Measurements from ENCODE around the gene NR3C2. TPM values are rescaled to one million over a fixed set of nuclear protein-coding genes. Genes with fewer than 3 reads are reported as not detected.

The NR3C2 gene
- total RNA-seq, 1 donor from 2014 or later, result 2.5 TPM

- peaks cover 3% of the 10 kb centered on the region for H3K36me3 Mint-ChIP-seq (ENCODE audit: low read depth, unreplicated experiment)
- DNase-seq (ENCODE audit: low read depth), result no peak
- H3K4me1 Mint-ChIP-seq (ENCODE audit: low read depth, unreplicated experiment), result peaks cover 22% of the 10 kb centered on the region
- H3K79me2 ChIP-seq (ENCODE audit: insufficient read depth, low read length), result no peaks in the 10 kb centered on the region
- no peak overlapping the region for H3K4me3 Mint-ChIP-seq (ENCODE audit: unreplicated experiment)
- H3K4me3 ChIP-seq (ENCODE audit: insufficient read depth, low read depth, low read length), result no peak overlapping the region
- no peak for FAIRE-seq
- H3K27me3 ChIP-seq (ENCODE audit: insufficient read depth, low read length), result no peaks in the 10 kb centered on the region
- H3K27ac ChIP-seq (ENCODE audit: low read depth, low read length), result no peak overlapping the region
- H3K4me2 ChIP-seq (ENCODE audit: low read length), result no peak overlapping the region
- no peaks in the 10 kb centered on the region for H3K27me3 Mint-ChIP-seq (ENCODE audit: low read depth, unreplicated experiment)
- TF ChIP-seq, protein P1, sequence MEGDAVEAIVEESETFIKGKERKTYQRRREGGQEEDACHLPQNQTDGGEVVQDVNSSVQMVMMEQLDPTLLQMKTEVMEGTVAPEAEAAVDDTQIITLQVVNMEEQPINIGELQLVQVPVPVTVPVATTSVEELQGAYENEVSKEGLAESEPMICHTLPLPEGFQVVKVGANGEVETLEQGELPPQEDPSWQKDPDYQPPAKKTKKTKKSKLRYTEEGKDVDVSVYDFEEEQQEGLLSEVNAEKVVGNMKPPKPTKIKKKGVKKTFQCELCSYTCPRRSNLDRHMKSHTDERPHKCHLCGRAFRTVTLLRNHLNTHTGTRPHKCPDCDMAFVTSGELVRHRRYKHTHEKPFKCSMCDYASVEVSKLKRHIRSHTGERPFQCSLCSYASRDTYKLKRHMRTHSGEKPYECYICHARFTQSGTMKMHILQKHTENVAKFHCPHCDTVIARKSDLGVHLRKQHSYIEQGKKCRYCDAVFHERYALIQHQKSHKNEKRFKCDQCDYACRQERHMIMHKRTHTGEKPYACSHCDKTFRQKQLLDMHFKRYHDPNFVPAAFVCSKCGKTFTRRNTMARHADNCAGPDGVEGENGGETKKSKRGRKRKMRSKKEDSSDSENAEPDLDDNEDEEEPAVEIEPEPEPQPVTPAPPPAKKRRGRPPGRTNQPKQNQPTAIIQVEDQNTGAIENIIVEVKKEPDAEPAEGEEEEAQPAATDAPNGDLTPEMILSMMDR (IDR thresholded peaks at IDR 0.05; ENCODE audit: insufficient read depth, low read depth, low read length), result no peak
- TF ChIP-seq EZH2 (IDR thresholded peaks at IDR 0.05; ENCODE audit: insufficient read depth, low read length), result no peak
- H3K4me1 ChIP-seq (ENCODE audit: insufficient read depth, low read length), result peaks cover 12% of the 10 kb centered on the region
- H3K27ac Mint-ChIP-seq (ENCODE audit: unreplicated experiment), result no peak overlapping the region
- H2AFZ ChIP-seq (ENCODE audit: low read depth, low read length), result no peak overlapping the region
- H4K20me1 ChIP-seq (ENCODE audit: insufficient read depth, low read length), result no peaks in the 10 kb centered on the region
- H3K9ac ChIP-seq (ENCODE audit: low read length), result no peak overlapping the region
- no peaks in the 10 kb centered on the region for H3K36me3 ChIP-seq (ENCODE audit: insufficient read depth, low read length)
- peaks cover 15% of the 10 kb centered on the region for H3K9me3 Mint-ChIP-seq (ENCODE audit: unreplicated experiment)
- no peaks in the 10 kb centered on the region for H3K9me3 ChIP-seq (ENCODE audit: insufficient read depth, low read depth, low read length)
Measured at GRCh38 chr4:148110169-148110568, 332.0 kb downstream of the NR3C2 start.

DNA sequence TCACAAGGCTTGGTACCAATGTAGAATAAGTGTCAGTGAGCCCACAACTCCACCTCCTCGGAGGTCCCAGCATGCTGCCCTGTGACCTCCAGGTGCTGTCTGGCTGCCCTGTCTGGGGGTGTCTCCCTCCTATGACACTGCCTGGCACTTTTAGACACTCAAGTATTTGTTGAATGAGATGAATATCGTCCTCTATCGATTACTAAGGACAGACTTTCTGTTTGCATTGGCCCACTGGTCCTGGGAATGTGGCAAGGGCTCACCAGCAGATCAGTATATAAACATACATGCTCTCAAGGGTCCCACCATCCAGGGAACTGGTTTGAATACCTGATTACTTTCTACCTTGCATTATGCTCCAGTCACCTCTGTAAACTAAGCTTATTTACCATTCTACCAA lies 333.0 kb downstream of the NR3C2 start:
- no peak overlapping the region for H3K9ac ChIP-seq (ENCODE audit: low read length)

DNA sequence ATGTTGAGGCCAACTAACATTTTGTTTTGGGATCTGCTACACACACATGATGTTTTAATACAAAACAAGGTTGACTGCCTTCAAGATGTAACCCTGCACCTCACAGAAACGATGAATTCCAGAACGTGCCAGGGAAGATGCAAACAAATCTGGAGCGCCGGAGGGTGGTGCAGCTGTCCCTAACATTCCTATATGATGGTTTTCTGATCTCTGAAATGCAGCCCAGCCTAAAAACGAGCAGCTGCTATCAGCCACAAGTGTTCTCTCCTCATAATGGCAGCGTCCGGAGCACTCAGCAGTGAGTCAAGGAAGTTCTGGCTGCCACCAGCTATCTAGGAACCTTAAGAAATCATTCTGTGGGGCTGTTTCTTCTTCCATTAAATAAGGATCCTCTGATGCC lies 333.4 kb downstream of the NR3C2 start:
- Histone ChIP-seq H3K79me2 (ENCODE audit: insufficient read depth, low read length) (no peaks in the 10 kb centered on the region), H3K4me2 (ENCODE audit: low read length) (no peak overlapping the region), H3K27me3 (ENCODE audit: insufficient read depth, low read length) (no peaks in the 10 kb centered on the region), H3K27ac (ENCODE audit: low read depth, low read length) (no peak overlapping the region), H4K20me1 (ENCODE audit: insufficient read depth, low read length) (no peaks in the 10 kb centered on the region), H2AFZ (ENCODE audit: low read depth, low read length) (no peak overlapping the region), H3K4me1 (ENCODE audit: insufficient read depth, low read length) (peaks cover 12% of the 10 kb centered on the region), H3K9ac (ENCODE audit: low read length) (no peak overlapping the region), H3K36me3 (ENCODE audit: insufficient read depth, low read length) (no peaks in the 10 kb centered on the region), H3K4me3 (ENCODE audit: insufficient read depth, low read depth, low read length) (no peak overlapping the region), H3K9me3 (ENCODE audit: insufficient read depth, low read depth, low read length) (no peaks in the 10 kb centered on the region)
- peaks cover 20% of the 10 kb centered on the region for H3K4me1 Mint-ChIP-seq (ENCODE audit: low read depth, unreplicated experiment)
- no peak for FAIRE-seq
- H3K27me3 Mint-ChIP-seq (ENCODE audit: low read depth, unreplicated experiment), result no peaks in the 10 kb centered on the region
- no peak for DNase-seq (ENCODE audit: low read depth)
- H3K9me3 Mint-ChIP-seq (ENCODE audit: unreplicated experiment), result peaks cover 15% of the 10 kb centered on the region
- TF ChIP-seq, protein P1 (IDR thresholded peaks at IDR 0.05; ENCODE audit: insufficient read depth, low read depth, low read length), result no peak
- TF ChIP-seq EZH2 (IDR thresholded peaks at IDR 0.05; ENCODE audit: insufficient read depth, low read length), result no peak
- H3K4me3 Mint-ChIP-seq (ENCODE audit: unreplicated experiment), result no peak overlapping the region
- H3K36me3 Mint-ChIP-seq (ENCODE audit: low read depth, unreplicated experiment), result peaks cover 5% of the 10 kb centered on the region
- no peak overlapping the region for H3K27ac Mint-ChIP-seq (ENCODE audit: unreplicated experiment)

More for the DNA sequence above, 333.0 kb downstream of the NR3C2 start:
- Mint-ChIP-seq H3K4me3 (ENCODE audit: unreplicated experiment) (no peak overlapping the region), H3K36me3 (ENCODE audit: low read depth, unreplicated experiment) (peaks cover 3% of the 10 kb centered on the region), H3K4me1 (ENCODE audit: low read depth, unreplicated experiment) (peaks cover 20% of the 10 kb centered on the region), H3K27me3 (ENCODE audit: low read depth, unreplicated experiment) (no peaks in the 10 kb centered on the region), H3K9me3 (ENCODE audit: unreplicated experiment) (peaks cover 15% of the 10 kb centered on the region), H3K27ac (ENCODE audit: unreplicated experiment) (no peak overlapping the region)
- Histone ChIP-seq H3K27me3 (ENCODE audit: insufficient read depth, low read length) (no peaks in the 10 kb centered on the region), H3K4me2 (ENCODE audit: low read length) (no peak overlapping the region), H3K9me3 (ENCODE audit: insufficient read depth, low read depth, low read length) (no peaks in the 10 kb centered on the region), H3K27ac (ENCODE audit: low read depth, low read length) (no peak overlapping the region), H3K4me3 (ENCODE audit: insufficient read depth, low read depth, low read length) (no peak overlapping the region), H4K20me1 (ENCODE audit: insufficient read depth, low read length) (no peaks in the 10 kb centered on the region), H3K79me2 (ENCODE audit: insufficient read depth, low read length) (no peaks in the 10 kb centered on the region), H2AFZ (ENCODE audit: low read depth, low read length) (no peak overlapping the region), H3K4me1 (ENCODE audit: insufficient read depth, low read length) (peaks cover 12% of the 10 kb centered on the region), H3K36me3 (ENCODE audit: insufficient read depth, low read length) (no peaks in the 10 kb centered on the region)
- TF ChIP-seq EZH2 (IDR thresholded peaks at IDR 0.05; ENCODE audit: insufficient read depth, low read length), result no peak
- TF ChIP-seq, protein P1 (IDR thresholded peaks at IDR 0.05; ENCODE audit: insufficient read depth, low read depth, low read length), result no peak
- FAIRE-seq, result no peak
- DNase-seq (ENCODE audit: low read depth), result no peak
